Esophagus muscularis mucosa (tissue), 3 donors: Measurements from ENCODE around the gene L3MBTL4.

Experiments used
- EP300 ChIP-seq: sonication (generic); formaldehyde crosslinking; IDR thresholded peaks from one replicate; pipeline ENCODE4 v1.6.1; 2017; ENCODE audit warnings: antibody characterized with exemption
- TF ChIP-seq, protein P1 (sequence below), 3 experiments: fragments of 200-600 bp in 2 of 3; fragments of 450-650 bp in 1 of 3; sonication (generic) in 2 of 3; IDR thresholded peaks; one replicate each; pipeline ENCODE4 v1.5.1; 2017 to 2019; ENCODE audit warnings: antibody characterized with exemption in 3 of 3, mild to moderate bottlenecking in 2 of 3, moderate library complexity in 1 of 3

DNA sequence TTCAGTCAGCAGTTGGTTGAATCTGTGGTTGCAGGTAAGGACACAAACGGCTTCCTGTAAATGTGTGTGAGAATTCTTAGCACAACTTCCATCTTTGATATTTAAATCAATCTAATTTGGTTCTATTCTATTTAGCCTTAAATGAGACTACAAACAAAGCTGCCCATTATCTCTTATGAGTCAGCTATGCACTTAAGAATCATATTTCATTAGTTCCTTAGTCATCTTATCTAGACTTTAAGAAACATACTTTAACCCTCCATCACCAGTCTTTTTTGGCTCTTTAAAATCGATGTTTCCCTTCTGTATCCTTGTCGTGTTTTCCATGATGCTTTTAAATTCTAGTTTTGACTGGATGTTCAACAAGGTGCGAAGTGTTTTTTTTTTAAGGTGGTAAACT lies 405.0 kb downstream of the L3MBTL4 start:
- TF ChIP-seq, protein P1, sequence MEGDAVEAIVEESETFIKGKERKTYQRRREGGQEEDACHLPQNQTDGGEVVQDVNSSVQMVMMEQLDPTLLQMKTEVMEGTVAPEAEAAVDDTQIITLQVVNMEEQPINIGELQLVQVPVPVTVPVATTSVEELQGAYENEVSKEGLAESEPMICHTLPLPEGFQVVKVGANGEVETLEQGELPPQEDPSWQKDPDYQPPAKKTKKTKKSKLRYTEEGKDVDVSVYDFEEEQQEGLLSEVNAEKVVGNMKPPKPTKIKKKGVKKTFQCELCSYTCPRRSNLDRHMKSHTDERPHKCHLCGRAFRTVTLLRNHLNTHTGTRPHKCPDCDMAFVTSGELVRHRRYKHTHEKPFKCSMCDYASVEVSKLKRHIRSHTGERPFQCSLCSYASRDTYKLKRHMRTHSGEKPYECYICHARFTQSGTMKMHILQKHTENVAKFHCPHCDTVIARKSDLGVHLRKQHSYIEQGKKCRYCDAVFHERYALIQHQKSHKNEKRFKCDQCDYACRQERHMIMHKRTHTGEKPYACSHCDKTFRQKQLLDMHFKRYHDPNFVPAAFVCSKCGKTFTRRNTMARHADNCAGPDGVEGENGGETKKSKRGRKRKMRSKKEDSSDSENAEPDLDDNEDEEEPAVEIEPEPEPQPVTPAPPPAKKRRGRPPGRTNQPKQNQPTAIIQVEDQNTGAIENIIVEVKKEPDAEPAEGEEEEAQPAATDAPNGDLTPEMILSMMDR (IDR thresholded peaks at IDR 0.05) = no peak
- no peak for TF ChIP-seq EP300
